GM12873 (cell line): ENCODE results near the gene ADAMTS9.
A peak's percentile ranks its signal among the peaks of the same experiment; 100 is the strongest.

ENCODE experiments used
- TF ChIP-seq, protein P1 (sequence below): IDR thresholded peaks from 2 replicates; pipeline ENCODE4 v1.5.1; 2012; ENCODE audit warnings: low read depth, mild to moderate bottlenecking, moderate library complexity, low read length, control low read depth; ENCODE audit not compliant: insufficient read depth; ENCODE audit errors: missing control alignments

Gene ADAMTS9

DNA sequence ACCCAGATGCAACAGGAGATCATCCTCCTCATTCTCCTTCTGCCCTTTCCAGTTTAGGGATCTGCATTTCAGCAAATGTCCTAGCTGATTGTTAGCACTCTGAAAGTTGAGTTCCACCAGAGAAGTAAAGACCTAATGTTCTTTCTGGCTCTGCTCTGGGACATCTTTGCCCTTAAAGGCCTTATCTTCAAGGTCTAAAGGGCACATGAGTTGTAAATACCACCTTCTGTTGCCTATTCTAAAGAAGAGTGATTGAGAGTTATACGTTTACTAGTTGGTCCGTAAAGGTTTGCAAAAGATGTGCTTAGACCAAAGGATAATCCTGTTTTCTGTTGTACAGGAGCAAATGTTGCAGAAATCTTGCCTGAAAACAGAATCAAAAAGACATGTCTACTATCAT is 151.6 kb downstream of the ADAMTS9 start:
- TF ChIP-seq, protein P1, sequence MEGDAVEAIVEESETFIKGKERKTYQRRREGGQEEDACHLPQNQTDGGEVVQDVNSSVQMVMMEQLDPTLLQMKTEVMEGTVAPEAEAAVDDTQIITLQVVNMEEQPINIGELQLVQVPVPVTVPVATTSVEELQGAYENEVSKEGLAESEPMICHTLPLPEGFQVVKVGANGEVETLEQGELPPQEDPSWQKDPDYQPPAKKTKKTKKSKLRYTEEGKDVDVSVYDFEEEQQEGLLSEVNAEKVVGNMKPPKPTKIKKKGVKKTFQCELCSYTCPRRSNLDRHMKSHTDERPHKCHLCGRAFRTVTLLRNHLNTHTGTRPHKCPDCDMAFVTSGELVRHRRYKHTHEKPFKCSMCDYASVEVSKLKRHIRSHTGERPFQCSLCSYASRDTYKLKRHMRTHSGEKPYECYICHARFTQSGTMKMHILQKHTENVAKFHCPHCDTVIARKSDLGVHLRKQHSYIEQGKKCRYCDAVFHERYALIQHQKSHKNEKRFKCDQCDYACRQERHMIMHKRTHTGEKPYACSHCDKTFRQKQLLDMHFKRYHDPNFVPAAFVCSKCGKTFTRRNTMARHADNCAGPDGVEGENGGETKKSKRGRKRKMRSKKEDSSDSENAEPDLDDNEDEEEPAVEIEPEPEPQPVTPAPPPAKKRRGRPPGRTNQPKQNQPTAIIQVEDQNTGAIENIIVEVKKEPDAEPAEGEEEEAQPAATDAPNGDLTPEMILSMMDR = no peak

DNA sequence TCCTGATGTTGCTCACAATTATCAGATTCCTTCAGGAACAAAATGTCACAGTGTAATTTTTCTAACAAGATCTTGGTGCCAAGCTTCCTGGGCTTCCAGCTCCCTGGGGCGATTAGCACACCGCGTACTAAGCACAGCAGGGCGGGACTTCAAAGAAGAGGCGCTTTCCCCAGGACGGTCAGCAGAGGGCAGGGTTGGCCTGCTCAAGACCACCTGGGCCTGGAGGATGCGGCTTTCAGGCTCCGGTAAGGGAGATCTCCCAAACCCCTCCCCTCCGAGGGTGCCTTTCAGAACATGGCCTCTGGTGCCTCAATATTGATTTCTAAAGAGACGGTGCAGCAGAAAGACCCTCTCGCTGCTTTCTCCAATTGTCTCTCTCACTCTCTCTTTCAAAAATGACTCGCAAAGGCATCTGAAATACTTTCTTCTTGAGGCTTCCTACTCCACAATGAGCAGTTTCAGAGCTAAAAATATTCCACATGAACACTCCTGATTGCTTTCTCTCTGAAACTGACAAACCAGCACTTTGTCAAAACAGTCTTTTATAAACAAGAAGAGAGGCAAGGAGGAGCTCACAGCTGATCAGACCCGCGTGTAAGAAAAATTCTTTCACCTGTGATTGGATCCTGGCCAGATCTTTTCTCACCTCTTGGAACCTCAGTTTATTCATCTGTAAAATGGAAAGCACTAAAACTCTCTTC is 154.0 kb downstream of the ADAMTS9 start:
- TF ChIP-seq, protein P1 = peak; percentile 86

DNA sequence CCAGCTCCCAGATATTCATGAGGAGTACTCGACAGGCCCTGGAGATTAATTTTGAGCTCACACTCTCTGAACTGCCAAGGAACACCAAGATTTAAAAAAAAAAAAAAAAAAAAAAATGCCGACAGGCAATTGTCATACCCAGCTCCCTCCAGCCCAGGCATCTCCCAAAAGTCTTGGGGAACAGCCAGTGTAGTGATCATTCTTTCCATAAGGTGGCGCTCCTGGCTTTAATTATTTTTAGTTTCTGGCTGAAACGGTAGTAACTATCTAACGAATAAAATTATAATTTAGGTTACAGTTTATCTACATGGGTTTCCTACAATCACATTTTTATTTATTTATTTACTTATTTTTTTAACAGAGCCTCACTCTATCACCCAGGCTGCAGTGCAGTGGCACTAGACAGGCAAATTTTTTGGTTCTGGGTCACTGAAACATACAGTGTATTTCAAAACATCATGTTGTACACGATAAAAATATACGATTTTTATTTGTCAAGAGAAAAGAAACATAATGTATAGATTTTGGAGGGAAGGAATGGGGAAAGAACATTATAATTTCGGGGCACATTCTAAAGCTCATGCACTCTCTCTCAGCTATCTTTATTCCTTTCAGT is 157.3 kb downstream of the ADAMTS9 start:
- TF ChIP-seq, protein P1 = peak; percentile 52

DNA sequence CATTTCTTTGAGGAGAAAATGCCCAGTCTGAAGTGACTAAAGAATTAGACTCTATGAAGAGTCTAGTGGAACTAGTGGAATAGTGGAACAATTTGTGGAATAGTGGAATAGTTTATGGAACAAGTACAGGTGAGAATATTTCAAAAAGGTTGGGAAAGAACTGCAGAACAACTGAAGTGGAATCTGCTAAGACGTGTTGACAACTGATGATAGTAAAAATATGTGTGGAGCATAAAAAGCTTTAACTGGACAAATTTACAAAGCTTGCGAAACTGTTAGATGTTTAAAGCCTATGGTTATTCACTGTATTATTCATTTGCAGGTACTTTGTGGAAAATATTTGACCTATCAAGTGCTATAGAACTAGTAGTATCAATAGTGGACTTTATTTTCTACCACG is 164.5 kb downstream of the ADAMTS9 start:
- TF ChIP-seq, protein P1 = no peak

DNA sequence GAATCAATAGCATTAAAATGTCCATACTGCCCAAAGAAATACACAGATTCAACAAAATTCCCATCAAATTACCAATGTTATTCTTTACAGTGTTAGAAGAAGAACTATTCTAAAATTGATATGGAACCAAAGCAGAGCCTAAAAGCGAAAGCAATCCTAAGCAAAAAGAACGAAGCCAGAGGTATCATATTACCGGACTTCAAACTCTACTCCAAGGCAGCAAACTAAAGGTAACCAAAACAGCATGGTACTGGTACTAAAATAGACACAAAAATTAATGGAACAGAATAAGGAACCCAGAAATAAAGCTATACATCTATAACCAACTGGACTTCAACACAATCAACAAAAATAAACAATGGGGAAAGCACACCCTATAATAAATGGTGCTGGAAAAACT is 167.5 kb downstream of the ADAMTS9 start:
- TF ChIP-seq, protein P1 = no peak

DNA sequence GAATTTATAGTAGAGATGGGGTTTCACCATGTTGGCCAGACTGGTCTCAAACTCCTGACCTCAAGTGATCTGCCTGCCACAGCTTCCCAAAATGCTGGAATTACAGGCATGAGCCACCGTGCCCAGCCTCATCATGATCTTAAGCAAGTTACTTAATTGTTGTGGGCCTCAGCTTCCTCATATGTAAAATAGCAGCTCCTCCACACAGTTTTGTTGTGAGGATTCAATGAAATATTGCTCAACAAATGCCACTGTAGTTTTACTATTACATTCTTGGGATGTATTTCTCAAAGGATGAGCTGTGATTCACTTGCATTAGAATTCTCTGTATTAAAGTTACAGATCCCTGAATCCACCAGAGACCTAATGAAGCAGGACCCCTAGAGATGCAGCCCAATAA is 168.8 kb downstream of the ADAMTS9 start:
- TF ChIP-seq, protein P1 = no peak

DNA sequence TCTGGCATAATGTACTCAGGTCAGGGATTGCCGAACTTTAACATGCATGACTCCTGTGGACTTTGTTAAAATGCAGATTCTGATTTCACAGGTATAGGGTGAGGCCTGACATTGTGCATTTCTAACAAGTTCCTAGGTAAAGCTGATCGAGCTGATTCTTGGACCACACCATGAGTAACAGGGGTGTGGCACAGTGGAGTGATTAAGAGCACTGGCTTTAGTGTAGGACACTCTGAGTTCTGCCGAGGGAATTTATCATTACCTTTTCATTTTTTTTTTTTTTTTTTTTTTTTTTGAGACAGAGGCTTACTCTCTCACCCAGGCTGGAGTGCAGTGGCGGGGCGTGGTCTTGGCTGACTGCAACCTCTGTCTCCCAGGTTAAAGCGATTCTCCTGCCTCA is 169.3 kb downstream of the ADAMTS9 start:
- TF ChIP-seq, protein P1 = no peak
